Keratinocyte (primary cell): ENCODE results near the gene REG4. TPM values are rescaled to one million over a fixed set of nuclear protein-coding genes. Genes with fewer than 3 reads are reported as not detected.

Experiments used
- DNase-seq: peaks from one replicate; pipeline ENCODE4 v3.0.0-alpha.2; 2011; ENCODE audit warnings: low read depth, missing footprints, low spot score
- FAIRE-seq: peaks from 2 replicates; lab custom pipeline; 2011; peaks lifted over from hg19 to GRCh38; lab: Jason Lieb, UNC
- H2AFZ ChIP-seq: 2 replicates; pipeline ENCODE4 v1.6.0; 2012; ENCODE audit warnings: low read length, control low read depth, inconsistent platforms; ENCODE audit not compliant: control insufficient read depth
- H3K27ac ChIP-seq: 2 replicates; pipeline ENCODE4 v1.5.1; 2011; ENCODE audit warnings: low read length; ENCODE audit not compliant: control insufficient read depth, insufficient read depth
- H3K27me3 ChIP-seq: 3 replicates; pipeline ENCODE4 v1.6.0; 2011; ENCODE audit warnings: low read length; ENCODE audit not compliant: control insufficient read depth, insufficient read depth; ENCODE audit errors: extremely low read depth
- H3K36me3 ChIP-seq, 2 experiments: 2 replicates in 1 of 2; 3 replicates in 1 of 2; pipeline ENCODE4 v1.5.1; 2011; ENCODE audit warnings: low read length in 2 of 2, mild to moderate bottlenecking in 1 of 2; ENCODE audit not compliant: control insufficient read depth in 2 of 2, insufficient read depth in 2 of 2; ENCODE audit errors: extremely low read depth in 1 of 2
- H3K4me1 ChIP-seq: 3 replicates; pipeline ENCODE4 v1.5.1; 2011; ENCODE audit warnings: low read length; ENCODE audit not compliant: control insufficient read depth, insufficient read depth; ENCODE audit errors: extremely low read depth
- H3K4me2 ChIP-seq: 3 replicates; pipeline ENCODE4 v1.6.0; 2011; ENCODE audit warnings: low read depth, low read length; ENCODE audit not compliant: control insufficient read depth, insufficient read depth; ENCODE audit errors: extremely low read depth
- H3K4me3 ChIP-seq, 3 experiments: fragments of 200-600 bp in 1 of 3; sonication (generic) in 1 of 3; 2 replicates in 2 of 3; 3 replicates in 1 of 3; pipeline ENCODE4 v1.5.1; 2011 to 2016; ENCODE audit warnings: low read length in 3 of 3, mild to moderate bottlenecking in 3 of 3, control low read depth in 2 of 3, inconsistent platforms in 1 of 3, low read depth in 1 of 3, mixed read lengths in 1 of 3, mixed run types in 1 of 3, moderate library complexity in 1 of 3; ENCODE audit not compliant: control insufficient read depth in 2 of 3, insufficient read depth in 2 of 3; ENCODE audit errors: extremely low read depth in 1 of 3
- H3K79me2 ChIP-seq: 2 replicates; pipeline ENCODE4 v1.6.0; 2012; ENCODE audit warnings: low read length; ENCODE audit not compliant: control insufficient read depth, insufficient read depth
- H3K9ac ChIP-seq: 3 replicates; pipeline ENCODE4 v1.6.0; 2011; ENCODE audit warnings: low read length; ENCODE audit not compliant: control insufficient read depth, insufficient read depth; ENCODE audit errors: extremely low read depth
- H3K9me1 ChIP-seq: 3 replicates; pipeline ENCODE4 v1.6.0; 2011; ENCODE audit warnings: low read length; ENCODE audit not compliant: control insufficient read depth, insufficient read depth; ENCODE audit errors: extremely low read depth
- H3K9me3 ChIP-seq: 2 replicates; pipeline ENCODE4 v1.5.1; 2012; ENCODE audit warnings: low read depth, low read length; ENCODE audit not compliant: control insufficient read depth
- H4K20me1 ChIP-seq: 3 replicates; pipeline ENCODE4 v1.6.0; 2011; ENCODE audit warnings: low read length; ENCODE audit not compliant: control insufficient read depth, insufficient read depth; ENCODE audit errors: extremely low read depth
- CTCF ChIP-seq, 3 experiments: IDR thresholded peaks in 1 of 3; conservative IDR thresholded peaks in 1 of 3; optimal IDR thresholded peaks in 1 of 3; 2 replicates in 2 of 3; 3 replicates in 1 of 3; pipeline versions ENCODE3 to v1.5.1; 2011; ENCODE audit warnings: low read length in 3 of 3, mild to moderate bottlenecking in 3 of 3, moderate library complexity in 2 of 3, control low read depth in 1 of 3, inconsistent platforms in 1 of 3; ENCODE audit not compliant: insufficient read depth in 2 of 3; ENCODE audit errors: extremely low read depth in 1 of 3
- EZH2 ChIP-seq: IDR thresholded peaks from one replicate; pipeline ENCODE4 v1.6.1; 2012; ENCODE audit warnings: inconsistent platforms, mild to moderate bottlenecking, low read length, moderate library complexity
- dilution Hi-C: fragments of 300-500 bp; cut with MboI; formaldehyde crosslinking; loops from one replicate; pipeline ENCODE4 v1.7.0; 2020; ENCODE audit warnings: low sequenced_read_pairs; ENCODE audit not compliant: extremely low pct_ligation_motif_present
- polyA plus RNA-seq, 5 experiments: library from polyadenylated mRNA; depleted of rRNA in 3 of 5; stranded (reverse) in 3 of 5; stranded (forward) in 1 of 5; unstranded in 1 of 5; fragments of >200 nt; gene quantifications; 1 replicate in 1 of 5; 2 replicates in 3 of 5; 3 replicates in 1 of 5; pipeline versions ENCODE4 v1.2.1 to v1.2.3, GENCODE V29; 2011 to 2012; ENCODE audit warnings: missing spikeins in 2 of 5, low read depth in 1 of 5, low replicate concordance in 1 of 5

REG4 gene
- polyA plus RNA-seq, 1 donor (not counting 4 experiments of a cell fraction or from before 2014, with no cell fraction given), result not detected

DNA sequence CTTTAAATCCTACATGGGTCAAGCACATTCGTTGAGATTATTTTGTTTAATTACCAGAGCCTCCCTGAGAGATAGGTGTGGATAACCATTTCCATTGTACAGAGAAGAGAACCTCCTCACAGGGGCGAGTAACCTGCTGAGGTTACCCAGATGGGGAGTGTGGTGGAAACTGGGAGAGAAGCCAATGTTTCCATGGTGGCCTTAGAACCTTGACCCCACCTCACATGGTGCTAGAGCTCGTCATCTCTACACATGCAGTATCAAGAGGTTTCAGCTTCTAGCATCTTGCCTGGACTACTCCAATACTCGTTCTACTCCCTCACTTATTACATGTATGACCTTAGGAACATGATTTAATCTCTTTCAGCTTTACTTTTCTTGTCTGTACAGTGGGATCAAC, 4.8 kb downstream of the REG4 start:
- H3K4me3 ChIP-seq, result no peak overlapping the region
- no peak overlapping the region for H2AFZ ChIP-seq
- no peak overlapping the region for H3K27ac ChIP-seq
- FAIRE-seq, result no peak
- H3K27me3 ChIP-seq, result peaks cover 12% of the 10 kb centered on the region
- no peak overlapping the region for H3K9ac ChIP-seq
- dilution Hi-C loops, result no loop called here
- H3K36me3 ChIP-seq, result no peaks in the 10 kb centered on the region
- H3K9me3 ChIP-seq, result no peaks in the 10 kb centered on the region
- H4K20me1 ChIP-seq, result no peaks in the 10 kb centered on the region
- H3K4me1 ChIP-seq, result no peaks in the 10 kb centered on the region
- H3K4me2 ChIP-seq, result no peak overlapping the region
- no peak for TF ChIP-seq CTCF (optimal IDR thresholded peaks at IDR 0.05 in 1 of 3, IDR thresholded peaks at IDR 0.05 in 1 of 3, conservative IDR thresholded peaks at IDR 0.05 in 1 of 3; ENCODE audit: extremely low read depth in 1 of 3, insufficient read depth in 2 of 3, low read length in 3 of 3)
- TF ChIP-seq EZH2, result no peak
- H3K79me2 ChIP-seq, result no peaks in the 10 kb centered on the region
- no peak for DNase-seq
- no peaks in the 10 kb centered on the region for H3K9me1 ChIP-seq

DNA sequence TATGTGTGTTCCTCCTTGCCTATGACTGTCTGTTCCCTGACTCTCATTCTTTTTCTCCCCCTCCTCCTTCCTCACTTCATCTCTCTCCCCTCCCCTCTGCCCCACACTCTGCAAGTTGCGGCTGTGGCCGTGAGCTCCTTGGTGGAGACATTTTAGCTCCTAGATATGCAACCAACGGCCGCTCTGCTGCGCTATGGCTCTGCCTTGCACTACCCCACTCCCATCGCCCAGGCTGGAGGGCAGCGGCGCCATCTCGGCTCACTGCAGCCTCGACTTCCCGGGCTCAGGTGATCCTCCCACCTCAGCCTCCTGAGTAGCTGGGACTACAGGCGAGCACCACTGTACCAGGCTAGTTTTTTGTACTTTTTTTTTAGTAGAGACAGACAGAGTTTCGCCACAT, 5.5 kb downstream of the REG4 start:
- Histone ChIP-seq H3K9me1 (no peaks in the 10 kb centered on the region), H2AFZ (no peak overlapping the region), H3K9ac (no peak overlapping the region), H3K9me3 (no peaks in the 10 kb centered on the region), H3K4me2 (no peak overlapping the region), H4K20me1 (no peaks in the 10 kb centered on the region), H3K4me1 (no peaks in the 10 kb centered on the region), H3K27ac (no peak overlapping the region), H3K36me3 (no peaks in the 10 kb centered on the region), H3K79me2 (no peaks in the 10 kb centered on the region), H3K4me3 (no peak overlapping the region), H3K27me3 (peaks cover 12% of the 10 kb centered on the region)
- dilution Hi-C loops, result no loop called here
- DNase-seq (no peak), FAIRE-seq (no peak)
- TF ChIP-seq CTCF (optimal IDR thresholded peaks at IDR 0.05 in 1 of 3, IDR thresholded peaks at IDR 0.05 in 1 of 3, conservative IDR thresholded peaks at IDR 0.05 in 1 of 3; ENCODE audit: extremely low read depth in 1 of 3, insufficient read depth in 2 of 3, low read length in 3 of 3) (no peak), EZH2 (no peak)
